Measurements from ENCODE around the gene RER1.

RER1 gene

GRCh38 chr1:2389644-2390043 lies 2.0 kb upstream of the RER1 start:
- no peak for DNase-seq (ENCODE audit: low spot score)

- DNase-seq (ENCODE audit: low spot score), result no peak
Measured at GRCh38 chr1:2391931-2392509, 379 bp downstream of the RER1 start.

GRCh38 chr1:2392686-2393085 lies 1.0 kb downstream of the RER1 start:
- no peak for DNase-seq (ENCODE audit: low spot score)

DNA sequence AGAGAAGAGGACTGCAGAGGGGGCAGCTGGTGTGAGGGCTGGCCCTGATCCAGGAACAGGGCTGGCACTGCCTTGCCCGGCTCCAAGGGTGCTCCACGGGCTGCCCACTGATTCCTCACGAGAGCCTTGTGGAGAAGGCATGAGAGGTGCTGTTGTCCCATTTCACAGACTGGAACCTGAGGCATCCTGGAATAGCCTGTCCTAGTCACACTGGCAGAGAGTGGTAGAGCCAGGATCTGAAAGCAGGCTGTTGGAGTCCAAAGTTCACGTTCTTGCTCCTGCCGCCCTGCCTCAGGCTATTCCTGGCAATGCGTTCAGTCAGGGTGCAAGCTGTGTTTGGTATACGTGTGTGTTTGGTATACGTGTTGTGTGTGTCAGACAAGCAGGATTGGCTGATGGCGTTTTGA lies 1.8 kb downstream of the RER1 start:
- no peak for DNase-seq (ENCODE audit: low spot score)

DNA sequence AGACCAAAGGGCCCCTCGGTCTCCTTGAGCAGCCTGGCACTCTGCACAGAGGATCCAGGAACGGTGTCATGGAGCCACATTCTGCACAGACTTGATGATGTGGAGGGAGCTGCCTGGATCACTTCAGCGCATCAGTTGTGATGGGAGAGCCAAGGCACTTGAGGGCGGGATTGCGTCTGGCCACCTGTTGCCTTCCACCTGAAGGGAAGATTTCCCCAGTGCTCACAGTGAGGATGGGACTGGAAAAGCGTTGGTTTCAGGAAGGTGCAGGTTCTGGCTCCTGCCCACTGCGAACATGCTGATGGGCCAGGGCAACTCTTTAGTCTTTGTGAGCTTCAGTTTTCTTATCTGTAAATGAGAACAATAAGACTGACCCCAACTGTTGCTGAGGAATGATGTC lies 2.6 kb downstream of the RER1 start:
- no peak for DNase-seq (ENCODE audit: low spot score)

DNA sequence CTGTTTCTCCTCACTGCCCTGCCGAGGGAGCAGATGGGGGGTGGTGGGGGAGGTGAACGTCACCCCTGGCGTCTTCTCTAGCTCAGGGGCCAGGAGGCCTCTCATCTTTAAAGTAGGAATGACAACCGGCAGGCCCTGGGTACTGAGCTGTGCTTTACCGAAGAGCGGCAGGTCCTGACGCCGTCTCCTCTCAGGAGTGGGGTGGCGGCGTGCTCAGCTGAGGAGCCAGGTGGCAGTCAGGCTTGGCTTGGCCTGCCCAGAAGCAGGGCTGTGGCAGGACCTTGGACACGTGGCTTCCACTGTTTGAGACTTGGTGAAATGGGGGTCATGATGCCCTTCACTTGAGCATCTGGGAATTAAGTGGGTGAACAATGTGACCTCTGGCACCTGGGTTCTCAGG lies 3.1 kb downstream of the RER1 start:
- DNase-seq (ENCODE audit: low spot score), result no peak

- DNase-seq (ENCODE audit: low spot score), result no peak
Measured at GRCh38 chr1:2395245-2395644, 3.6 kb downstream of the RER1 start.

DNA sequence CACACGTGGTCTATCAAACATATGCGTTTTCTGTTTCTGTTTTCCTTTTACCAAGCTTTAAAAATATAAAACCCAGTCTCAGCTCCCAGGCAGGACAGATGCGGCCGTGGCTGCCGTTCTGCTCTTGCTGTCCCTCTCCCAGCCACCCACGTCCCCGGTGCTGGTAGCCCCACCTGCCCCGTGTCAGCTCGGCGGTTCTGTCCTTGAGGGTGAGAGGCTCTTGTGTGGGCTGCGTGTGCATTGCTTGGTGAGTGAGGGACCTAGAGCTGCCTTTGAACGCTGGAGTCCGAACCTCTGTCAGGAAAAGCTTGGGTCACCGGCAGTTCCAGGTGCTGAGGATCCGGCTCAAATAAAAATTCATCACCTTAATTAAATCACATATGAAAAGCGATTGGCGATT lies 4.4 kb downstream of the RER1 start:
- DNase-seq (ENCODE audit: low spot score), result no peak

DNA sequence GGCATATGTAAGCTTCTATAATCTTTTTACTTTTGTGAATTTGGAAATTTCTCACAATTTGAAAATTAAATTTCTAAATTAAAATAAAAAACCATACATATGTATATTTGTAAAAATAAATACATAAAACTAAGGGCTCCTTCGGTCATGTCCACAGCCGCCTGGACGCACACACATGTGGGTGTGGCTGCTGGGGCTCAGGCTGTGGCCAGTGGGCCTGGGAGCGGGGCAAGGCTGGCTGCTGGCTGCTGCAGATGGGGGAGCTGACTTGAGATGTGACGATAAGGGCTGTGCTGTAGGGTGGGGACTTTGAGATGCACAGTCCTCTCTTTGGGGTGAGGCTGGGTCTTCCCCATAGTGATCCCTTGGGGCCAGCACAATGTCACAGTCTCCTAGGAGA lies 4.8 kb downstream of the RER1 start:
- no peak for DNase-seq (ENCODE audit: low spot score)

GRCh38 chr1:2397007-2397679 lies 5.5 kb downstream of the RER1 start:
- DNase-seq (ENCODE audit: low spot score), result no peak

DNA sequence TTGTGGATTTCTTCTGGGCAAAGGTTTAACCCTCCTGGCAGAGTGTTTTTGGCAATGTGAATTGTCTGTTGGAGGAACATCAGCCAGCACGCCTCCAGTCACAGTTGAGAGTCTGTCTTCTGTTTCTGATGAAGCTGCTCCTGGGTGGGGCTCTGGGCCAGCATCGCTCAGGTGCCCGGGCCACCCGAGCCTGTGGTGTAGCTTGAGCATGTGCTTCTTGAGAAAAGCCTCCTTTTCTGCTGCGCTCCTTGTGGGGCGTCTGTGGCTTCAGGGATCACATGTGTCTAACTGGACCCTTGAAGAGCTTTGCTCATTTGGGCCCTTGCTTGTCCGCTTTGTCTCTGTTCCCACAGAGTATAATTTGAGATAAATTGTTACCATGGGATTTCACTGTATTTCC lies 7.2 kb downstream of the RER1 start:
- no peak for DNase-seq (ENCODE audit: low spot score)

DNA sequence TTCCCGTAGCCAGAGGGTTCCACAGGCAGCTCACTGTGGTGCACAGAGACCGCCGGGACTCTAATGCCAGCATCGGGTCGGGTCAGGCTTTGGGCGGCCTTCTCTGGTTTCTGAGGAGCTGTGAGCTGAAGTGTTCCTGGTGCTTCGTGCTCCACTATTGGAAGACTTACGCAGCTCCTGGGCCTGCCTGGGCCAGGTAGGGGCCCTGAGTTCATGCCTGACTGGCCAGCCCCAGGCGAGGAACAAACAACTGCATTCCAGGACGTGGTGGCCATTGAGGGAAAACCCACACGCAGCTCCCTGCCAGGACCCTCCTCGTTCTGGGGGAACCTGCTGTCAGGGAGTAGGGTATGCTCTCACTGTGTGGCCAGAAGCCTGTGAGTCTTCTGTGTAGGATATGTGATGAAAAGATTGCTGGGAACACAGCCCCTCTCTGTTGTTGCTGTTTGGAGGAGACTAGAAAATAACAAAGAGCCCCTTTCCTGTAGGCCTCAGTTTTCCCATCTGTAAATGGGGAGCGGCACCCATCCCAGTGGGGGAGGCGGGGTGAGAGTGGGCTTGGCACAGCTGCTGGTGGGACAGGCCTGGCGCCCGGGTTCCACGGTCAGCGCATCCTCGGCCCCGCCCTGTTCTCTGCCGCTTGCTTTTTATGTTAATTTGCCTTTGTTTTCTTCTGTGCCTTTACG lies 8.4 kb downstream of the RER1 start:
- DNase-seq (ENCODE audit: low spot score), result no peak

DNA sequence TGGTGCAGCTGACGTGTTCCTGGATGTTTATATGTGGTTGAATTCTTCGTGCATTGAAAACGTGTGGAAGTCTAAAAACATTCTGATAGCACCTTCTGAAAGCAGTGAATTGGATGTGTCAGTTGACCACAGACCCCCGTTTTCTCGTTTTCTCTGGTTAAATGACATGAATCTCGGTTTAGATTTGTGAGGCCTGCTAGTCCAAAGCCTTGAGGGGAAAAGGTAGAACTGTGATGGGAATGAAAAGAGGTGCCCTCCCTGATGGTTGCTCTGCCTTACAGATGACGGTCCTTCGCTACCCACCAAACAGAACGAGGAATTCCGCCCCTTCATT lies 8.9 kb downstream of the RER1 start:
- DNase-seq (ENCODE audit: low spot score), result no peak

GRCh38 chr1:2400950-2401649 lies 9.5 kb downstream of the RER1 start:
- peak; percentile 32 for DNase-seq (ENCODE audit: low spot score)

GRCh38 chr1:2402420-2402819 lies 10.8 kb downstream of the RER1 start:
- no peak for DNase-seq (ENCODE audit: low spot score)

- DNase-seq (ENCODE audit: low spot score), result no peak
Measured at GRCh38 chr1:2403273-2403672, 11.6 kb downstream of the RER1 start.

- DNase-seq (ENCODE audit: low spot score), result no peak
Measured at GRCh38 chr1:2404142-2404889, 12.7 kb downstream of the RER1 start.

DNA sequence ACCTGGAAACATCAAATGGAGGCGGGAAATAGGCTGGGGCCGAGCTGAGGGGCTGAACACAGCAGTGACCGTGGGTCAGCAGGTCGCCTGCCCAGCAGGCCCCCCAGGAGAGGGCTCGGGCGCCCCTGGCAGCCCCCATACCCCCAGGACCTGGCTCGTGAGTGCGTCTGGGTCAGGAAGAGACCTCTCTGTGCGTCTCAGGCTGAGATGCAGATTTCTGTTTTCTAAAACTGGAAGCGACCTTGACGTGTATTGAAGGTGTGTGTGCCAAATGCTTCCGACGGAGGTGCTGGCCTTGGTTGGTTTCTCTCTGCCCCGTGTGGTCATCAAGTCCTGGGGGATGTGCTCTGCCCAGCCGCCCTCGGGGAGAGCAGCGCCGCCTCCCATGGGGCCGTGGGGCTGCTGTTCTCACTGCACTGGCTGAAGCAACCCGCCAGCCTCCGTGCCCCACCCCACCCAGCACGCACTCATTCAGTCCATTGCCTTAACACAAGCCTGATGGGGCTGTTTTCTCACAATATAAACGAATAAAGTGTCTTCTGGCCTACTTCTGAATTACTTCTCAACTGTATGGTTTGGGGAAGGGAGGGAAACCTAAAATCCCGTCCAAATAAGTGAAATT lies 13.4 kb downstream of the RER1 start:
- no peak for DNase-seq (ENCODE audit: low spot score)

DNA sequence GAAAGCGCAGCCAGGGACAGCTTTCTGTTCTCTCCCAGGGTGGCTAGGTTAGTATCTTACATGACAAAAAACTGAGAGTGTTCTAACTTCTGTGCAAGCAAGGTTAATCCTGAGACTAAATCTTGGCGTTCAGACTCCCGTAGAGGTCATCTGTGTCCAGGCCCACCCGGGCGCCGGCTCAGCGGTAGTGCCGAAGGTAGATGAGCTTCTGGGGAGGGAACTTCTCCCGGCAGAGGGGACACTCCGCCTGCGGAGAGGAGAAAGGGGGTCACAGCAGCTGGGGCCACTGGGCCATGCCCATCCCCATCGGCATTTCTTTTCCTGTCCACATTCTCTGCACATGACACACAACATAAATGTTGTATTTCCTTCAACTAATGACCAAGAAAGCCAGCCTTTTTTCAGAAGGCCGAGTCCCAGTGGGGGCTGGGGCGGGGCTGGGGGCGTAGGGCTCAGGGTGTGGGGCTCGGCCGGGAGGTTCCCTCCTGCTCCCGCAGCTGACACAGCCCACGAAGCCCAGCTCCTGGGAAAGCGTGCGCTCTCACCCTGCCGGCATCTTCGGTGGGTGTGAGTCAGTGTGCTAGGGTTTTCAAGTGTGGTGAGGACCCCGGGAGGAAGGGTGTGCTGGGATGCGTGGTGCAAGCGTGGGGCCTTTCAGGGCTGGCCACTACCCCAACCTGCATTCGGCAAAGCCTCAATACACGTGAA lies 14.1 kb downstream of the RER1 start:
- no peak for DNase-seq (ENCODE audit: low spot score)

GRCh38 chr1:2406451-2407041 lies 14.9 kb downstream of the RER1 start:
- no peak for DNase-seq (ENCODE audit: low spot score)

Data from NAMALWA (cell line).